GM18502 (cell line): ENCODE data around the gene UROC1.
A peak's percentile ranks its signal among the peaks of the same experiment; 100 is the strongest.
"Not testable (repeated sequence)": the region's sequence is repeated elsewhere in the genome, so short reads cannot be mapped to it uniquely, and the experiment has no call there.

Experiments used
- ATAC-seq: cut with Tn5 transposase; IDR thresholded peaks from one replicate; pipeline ENCODE4 v1.9.1; 2021; ENCODE audit warnings: mild to moderate bottlenecking; ENCODE audit not compliant: unreplicated experiment, poor library complexity

Gene UROC1

DNA sequence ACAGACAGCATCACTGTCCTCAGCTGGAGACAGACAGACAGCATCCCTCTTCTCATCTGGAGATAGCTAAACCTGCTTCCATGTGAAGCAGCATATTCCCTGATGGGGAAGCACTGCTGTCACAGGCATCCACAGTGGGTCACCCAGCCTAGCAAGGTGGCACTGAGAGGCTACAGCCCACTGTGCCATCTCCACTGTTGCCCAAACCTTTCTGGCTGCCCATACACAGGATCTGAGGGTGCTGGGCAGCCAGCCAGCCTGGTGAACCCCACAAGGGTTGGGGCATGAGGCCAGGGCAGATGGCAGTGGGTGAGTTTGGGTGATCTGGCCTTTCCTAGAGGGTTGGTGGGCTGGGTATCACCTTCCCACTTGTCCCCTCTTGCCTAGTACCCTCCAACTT, 18.1 kb upstream of the UROC1 start:
- ATAC-seq, result no peak

DNA sequence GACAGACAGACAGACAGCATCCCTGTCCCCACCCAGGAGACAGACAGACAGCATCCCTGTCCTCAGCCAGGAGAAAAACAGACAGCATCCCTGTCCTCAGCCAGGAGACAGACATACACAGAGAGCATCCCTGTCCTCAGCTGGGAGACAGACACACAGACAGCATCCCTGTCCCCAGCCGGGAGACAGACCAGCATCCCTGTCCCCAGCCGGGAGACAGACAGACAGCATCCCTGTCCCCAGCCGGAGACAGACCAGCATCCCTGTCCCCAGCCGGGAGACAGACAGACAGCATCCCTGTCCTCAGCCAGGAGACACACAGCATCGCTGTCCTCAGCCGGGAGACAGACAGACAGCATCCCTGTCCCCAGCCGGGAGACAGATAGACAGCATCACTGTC, 17.1 kb upstream of the UROC1 start:
- not testable (repeated sequence) for ATAC-seq

DNA sequence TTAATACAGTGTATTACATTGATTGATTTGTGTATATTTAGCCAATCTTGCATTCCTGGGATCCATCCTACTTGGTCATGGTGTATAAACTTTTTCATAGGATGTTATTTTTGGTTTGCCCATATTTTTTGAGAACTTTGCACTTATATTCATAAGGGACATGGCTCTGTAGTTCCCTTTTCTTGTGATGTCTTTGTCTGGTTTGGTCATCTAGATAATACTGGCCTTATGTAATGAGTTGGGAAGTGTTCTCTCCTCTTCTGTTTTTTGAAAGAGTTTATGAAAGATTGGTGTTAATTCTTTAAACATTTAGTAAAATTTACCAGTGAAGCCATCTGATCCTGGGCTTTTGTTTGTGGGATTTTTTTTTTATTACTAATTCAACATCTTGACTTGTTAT, 15.9 kb upstream of the UROC1 start:
- ATAC-seq, result no peak

DNA sequence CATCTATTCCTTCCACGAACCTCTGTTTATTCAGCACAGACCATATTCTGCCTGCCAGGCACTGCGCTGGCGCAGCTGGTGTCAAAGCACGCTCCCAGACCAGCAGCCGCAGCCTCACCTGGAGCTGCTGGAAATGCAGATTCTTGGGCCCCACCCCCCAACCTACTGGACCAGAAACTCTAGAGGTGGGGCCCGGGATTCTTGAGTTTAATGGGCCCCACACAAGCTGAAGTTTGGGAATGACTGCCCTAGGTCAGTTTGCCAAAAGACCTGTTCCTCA, 13.4 kb upstream of the UROC1 start:
- ATAC-seq, result no peak

DNA sequence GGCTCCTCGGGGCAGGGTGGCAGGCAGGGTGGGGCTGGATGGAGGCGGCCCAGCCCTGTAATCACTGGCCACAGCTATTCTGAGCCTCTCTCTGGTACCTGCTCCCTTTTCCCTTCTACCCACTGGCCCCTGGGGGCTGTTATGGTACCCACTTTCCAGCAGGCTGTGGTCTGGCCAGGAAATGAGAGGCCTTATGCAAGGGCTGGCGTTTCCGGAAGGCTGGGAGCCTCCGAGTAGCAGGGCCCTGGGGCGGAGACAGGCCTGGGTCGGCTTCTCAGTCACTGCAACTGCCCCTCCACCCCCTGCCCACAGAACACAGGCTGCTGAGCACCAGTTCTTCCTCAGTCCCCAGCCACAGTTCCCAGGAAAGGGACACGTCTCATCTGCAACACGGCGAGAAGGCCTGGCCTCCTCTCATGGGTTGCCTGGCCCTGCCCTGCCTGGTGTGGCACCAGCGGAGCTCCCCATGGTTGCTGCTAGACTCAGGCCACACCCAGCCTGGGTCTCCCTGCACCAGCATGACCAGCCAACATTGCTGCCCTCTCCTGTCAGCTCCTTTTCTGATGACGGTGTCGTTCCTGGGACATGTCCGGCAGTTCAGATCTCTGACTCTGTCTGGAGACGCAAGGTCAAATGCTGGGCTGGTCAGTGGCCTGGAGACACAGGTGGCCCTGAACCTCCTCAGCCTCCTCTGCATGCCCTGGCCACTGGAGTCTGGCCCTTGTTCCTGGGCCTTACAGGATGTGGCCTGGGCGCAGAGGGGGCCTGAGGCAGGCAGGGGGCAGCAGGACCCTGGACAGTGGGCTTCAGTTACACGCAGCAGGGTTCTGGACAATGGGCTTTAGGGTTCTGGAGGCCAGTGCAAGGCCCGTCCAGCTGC, 12.8 kb upstream of the UROC1 start:
- ATAC-seq, result peak; percentile 58

DNA sequence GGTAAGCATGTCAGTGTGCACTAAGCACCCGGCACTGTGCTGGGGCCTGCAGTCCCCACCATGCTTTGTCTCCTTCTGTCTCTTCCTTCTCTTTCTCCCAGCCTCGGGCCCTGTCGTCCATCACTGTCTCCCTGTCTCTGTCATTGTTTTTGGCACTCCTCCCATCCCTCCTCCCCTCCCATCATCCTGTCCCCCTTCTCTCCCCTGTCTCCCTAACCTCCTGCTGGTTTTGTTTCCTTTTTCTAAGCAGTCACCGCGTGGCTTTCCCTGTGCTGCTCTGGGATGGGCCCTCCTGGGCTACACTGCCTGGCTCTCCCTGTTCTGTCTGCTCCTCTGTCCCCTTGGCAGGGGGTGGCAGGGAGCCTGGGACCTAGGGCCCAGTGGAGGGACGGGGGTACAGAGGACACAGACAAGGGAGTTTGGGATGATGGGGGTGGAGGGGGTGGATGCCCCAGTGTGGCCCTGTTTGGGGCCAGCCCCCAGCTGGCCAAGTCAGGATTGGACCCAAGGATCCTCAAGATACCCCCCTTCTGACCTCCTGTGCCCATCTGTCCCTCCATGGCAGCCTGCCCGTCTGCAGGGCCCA, 12.1 kb upstream of the UROC1 start:
- ATAC-seq, result no peak

DNA sequence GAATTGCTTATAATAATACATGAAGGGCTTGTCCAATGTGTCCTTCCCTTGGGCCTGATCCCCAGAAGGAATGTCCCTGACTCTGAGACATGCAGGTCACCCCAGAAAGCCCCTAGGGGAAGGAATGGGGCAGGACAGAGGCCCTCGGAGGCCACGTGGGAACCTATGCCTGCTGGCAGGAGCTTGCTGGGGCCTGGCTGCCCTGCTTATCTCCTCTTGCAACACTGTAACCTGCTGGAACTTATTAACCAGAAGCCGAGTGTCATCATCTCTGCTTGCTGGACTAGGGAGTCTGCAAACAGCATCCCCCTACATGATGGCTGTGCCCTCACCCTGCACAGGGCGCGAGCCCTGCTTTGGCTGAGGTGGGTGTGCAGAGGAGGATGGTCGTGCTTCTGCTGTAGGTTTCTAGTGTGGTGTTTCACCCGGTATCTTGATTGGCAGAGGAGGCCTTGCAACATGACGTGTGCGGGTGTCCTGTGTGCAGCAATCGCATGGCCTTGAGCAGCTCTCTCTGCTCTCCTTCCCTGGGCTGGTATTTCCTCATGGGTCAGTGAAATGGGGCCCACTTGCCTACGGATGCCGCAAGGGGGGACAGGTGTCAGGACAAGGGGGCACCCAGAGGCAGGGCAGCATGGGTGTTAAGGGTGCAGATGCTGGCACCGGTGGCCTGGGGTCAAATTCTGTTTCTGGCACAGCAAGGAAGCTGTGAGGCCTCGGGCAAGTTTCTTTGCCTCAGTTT, 11.4 kb upstream of the UROC1 start:
- no peak for ATAC-seq

DNA sequence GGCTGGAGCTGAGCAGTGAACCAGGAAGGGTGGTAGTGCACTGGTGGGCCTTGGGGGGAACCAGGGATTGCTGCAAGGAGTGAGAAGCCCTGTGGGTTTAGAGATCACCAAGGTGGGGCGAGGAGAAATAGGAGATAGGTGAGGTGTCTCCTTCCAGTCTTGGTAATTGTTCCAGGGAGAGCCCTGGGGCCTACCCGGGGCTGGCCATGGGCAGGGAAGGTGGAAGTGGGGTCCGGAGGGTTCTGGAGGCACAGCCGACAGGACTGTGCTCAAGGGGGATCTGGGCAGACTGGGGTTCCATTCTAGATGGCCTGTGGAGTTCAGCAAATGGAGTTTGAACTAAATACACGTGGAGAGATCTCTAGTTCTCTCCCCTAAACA, 10.8 kb upstream of the UROC1 start:
- no peak for ATAC-seq

DNA sequence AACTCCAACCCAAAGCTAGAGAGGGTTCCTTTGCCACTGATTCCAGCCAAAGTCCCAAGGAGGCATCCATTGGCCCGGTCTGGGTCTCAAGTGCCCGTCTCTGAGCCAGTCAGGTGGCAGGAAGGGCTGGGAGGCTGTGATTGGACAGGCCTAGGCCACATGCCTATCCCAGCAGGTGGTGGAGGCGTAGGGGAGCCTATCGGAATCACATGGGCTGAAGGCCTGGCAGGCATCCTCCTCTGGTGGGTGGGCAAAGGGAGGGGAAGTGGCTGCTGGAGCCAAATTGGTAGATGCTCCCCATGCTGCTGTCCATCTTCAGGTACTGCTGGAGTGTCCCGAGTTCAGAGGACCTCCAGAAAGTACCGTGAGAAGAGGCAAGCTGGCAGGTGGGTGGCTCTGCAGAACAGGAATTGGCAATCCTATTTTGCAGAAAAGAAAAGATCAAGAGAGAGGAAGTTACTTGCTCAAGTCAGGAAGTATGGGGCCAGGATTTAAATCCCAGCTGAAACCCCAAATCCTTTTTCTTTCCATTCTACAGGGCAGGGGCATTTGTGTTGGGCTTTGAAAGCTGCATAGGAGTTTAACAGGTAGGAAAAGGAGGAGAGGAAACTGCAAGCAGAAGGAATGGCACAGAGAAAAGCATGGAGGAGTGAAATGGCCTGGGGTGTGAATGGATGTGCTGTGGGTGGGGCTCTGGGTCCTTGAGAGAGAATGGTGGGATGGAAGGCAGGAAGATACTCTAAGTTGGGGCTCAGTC, 10.1 kb upstream of the UROC1 start:
- no peak for ATAC-seq

DNA sequence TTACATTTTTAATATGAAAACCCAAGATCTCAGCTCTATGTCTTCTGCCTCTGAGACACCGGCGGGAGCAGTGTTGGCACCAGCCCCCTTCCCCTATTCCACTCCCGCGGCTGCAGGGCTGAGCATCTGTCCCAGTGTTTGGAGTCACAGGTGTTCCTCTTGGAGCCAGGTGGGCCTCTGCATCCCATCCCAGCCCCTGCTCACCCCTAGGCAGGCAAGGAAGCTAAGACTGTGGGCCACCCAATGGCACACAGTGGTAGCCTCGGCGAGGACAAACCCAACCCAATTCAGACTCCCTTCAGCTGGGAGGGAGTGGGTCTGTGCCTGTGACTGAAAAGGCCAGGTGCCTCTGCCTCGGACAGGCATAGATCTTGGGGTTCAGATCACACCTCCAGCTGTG, 9.4 kb upstream of the UROC1 start:
- no peak for ATAC-seq

DNA sequence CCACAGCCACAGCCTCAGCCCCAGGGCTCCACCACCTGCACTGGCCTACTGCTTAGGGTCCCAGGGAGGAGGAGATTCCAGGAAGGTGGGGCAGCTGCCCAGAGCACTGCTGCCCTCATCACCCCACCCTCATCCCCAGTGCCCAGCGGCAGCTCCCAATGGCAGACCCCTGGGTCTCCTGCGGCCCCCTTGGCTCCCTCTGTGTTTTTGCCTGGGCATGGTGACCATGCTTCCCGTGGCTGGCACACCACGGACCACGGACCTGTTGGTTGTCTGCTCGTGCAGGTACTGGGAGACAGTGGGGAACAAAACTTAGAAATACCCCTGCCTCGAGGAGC, 9.1 kb upstream of the UROC1 start:
- no peak for ATAC-seq

DNA sequence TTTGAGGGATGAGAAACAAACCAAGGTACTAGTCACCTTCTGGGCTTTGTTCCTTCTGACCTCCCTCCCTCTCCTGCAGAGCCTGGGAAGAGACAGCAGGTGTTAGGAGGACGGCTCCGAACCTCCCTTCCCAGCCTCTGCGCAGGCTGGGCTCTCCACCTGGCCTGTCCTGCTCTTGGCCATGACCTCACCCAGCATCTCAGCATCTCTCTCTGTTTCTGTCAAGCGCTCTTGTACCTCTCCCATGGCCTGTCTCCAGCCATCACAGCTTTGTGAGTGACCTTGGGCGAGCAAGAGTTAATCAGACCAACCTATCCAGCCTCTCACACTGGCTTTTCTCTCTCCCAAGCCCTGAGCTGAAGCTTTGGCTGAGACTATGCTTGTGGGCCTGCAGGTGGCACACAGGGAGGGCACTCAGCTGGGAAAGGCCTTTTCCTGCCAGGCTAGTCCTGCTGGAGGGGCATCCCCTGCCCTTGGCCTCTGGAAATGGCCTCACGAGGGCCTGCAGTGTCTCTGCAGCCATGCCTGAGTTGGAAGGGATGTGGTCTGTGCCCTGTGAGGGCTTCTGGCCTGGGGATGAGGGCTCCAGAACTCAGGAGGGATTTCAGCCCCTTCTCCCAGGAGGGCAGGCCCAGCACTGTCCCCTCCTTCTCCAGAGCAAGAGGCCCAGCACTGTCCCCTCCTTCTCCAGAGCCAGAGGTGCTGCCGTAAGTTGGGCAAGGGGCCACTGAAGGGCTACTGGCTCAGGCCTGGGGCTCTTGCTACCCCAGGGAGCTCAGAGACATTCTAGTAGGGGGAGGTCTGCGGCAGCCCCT, 8.5 kb upstream of the UROC1 start:
- no peak for ATAC-seq

DNA sequence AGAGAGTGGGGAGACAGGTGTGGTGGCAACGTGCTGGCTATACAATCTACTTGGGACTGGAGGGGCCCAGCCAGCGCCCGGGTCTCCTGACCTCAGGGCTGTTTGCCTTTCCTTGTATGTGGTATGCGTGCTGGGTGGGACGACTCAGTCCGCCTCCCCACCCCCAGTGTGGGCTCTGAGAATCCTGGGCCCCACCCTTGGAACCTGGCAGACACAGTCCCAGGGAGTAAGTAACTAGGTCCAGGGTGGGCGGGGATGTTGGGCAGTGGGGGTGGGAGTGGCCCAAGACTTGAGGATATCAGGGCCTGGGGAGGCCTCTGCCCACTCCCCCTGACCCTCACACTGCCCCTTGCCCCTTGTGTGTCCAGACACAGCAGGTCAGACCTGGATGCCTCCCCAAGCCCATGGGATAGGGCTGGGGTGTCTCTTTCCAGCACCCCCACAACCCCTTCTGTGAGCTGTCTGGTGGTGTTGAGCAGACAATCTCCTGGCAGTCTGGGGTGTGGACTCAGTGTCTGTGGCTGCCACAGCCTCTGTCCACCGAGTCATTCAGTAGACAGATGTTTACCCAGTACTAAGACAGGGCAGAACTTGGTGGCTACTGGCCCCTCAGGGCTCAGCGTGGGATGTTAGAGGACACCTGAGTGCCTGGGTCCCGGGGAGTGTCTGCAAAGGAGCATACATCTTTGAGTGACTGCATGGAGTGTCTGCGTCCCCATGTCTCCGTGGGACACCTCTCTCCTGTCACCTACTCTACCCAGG, 7.7 kb upstream of the UROC1 start:
- no peak for ATAC-seq

DNA sequence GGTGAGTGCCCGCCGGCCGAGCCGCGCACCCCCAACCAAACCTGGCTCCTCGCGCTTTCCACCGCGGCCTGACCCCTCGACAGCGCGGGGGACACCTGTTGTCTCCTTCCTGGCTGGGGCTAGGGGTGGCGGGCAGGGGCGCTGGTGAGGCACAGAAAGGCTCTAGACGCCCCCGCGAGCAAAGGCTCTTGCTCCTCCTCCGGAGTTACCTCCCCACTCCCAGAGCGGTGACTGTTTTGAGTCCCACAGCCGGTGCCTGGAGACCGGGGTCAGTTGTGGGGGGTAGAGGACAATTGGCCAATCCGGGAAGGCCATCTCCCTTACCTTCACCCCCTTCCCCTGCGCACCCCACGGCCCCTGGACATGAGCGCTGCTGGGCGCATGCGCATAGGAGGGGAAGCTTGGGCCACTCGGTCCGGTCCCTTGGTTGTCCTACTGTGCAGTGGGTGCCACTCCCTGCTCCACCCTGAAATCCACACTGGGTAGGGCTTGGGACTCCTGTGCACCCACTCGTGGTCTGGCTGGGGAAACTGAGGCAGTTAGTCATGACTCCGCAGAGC, 6.9 kb upstream of the UROC1 start:
- no peak for ATAC-seq

DNA sequence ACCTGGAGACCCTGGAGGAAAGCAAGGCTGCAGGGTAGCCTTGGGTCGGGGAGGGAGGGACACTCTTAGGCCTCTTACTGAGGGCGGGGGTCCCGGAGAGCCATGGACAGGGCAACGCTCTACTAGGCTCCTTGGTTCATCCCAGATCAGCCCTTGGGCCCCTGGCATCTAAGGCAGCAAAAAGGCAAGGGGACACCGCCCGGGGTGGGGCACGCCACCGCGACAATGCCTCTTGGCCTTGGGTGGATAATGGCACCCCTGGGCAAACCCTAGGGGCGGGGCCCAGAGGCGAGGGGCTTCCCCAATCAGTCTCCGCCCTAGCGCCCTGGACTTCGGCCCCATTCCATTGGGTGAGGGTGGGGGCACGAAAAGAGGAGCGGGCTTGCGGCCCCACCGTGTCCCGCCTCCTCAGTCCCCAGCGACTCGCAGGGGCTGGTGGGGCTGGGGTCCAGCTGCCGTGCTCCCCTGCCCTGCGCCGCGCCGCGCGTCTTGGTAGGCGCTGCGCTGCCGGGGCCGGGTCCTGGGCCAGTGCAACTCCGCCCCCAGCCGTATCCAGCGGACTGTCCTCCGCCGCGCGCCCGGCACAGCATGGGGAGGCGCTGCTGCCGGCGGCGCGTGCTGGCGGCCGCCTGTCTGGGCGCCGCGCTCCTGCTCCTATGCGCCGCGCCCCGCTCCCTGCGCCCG, 6.3 kb upstream of the UROC1 start, which contains the start of gene CHST13:
CHST13 (plus strand) TSS at position 411 of the 684 bp plus-strand sequence; CDS start at position 589, 178 bp downstream.
- no peak for ATAC-seq

DNA sequence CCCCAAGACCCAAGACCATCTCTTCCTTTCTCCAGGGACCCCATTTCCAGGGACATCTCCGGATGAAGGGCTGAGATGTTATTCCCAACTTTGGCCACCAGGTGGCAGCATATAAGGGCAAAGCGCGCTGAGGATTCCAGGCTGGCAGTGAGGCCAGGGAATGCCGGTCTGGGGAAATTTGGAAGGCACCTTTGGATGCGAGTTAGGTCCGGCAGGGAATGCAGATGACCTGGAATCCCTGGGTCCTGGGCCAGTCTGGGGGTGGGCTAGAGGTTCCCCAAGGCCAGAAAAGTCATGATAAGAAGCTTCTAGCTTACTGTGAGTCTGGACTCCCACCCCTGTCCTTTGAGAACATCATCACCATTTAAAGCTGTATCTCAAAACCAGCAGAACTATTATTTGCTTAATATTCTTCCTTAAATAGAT, 4.8 kb upstream of the UROC1 start:
- no peak for ATAC-seq

DNA sequence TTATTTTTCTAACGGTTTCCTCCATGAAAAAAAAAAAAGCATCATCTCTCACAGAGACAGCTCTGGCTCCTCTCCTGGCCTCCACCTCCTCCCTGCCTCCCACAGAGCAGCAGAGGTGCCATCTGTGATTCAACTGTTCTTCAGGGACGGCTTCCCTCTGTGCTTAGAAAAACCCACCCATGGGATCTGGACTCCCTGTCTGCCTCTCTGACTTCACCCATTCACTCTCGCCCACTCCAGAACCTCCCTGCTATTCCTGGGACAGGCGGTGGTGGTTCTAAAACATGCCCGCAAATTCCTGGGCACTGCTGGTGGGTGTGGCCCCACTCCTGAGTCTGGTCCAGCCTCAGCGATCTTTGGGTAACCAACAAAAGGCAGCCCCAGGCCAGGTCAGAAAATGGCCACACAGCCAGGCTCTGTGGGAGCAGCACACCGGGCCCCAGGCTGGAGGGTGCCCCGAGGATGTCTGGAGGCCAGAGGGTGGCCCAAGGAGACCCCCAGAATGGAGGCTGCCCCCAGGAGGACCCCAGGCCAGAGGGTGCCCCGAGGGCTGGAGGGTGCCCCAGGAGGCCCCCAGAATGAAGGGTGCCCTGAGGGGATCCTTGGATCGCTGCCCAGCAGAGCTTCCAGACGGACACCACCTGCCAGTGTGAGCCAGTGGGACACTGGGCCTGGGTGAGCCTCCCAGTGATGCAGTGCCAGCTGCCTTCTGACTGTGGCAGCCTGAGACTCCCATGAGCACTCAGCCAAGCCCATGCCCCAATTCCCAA, 3.7 kb upstream of the UROC1 start:
- ATAC-seq, result no peak
